HG03378 (cell line): ENCODE results near the gene ISLR.

ENCODE experiments used
- ATAC-seq: cut with Tn5 transposase; IDR thresholded peaks from one replicate; pipeline ENCODE4 v1.9.1; 2021; ENCODE audit warnings: mild to moderate bottlenecking, moderate library complexity; ENCODE audit not compliant: unreplicated experiment

ISLR gene

DNA sequence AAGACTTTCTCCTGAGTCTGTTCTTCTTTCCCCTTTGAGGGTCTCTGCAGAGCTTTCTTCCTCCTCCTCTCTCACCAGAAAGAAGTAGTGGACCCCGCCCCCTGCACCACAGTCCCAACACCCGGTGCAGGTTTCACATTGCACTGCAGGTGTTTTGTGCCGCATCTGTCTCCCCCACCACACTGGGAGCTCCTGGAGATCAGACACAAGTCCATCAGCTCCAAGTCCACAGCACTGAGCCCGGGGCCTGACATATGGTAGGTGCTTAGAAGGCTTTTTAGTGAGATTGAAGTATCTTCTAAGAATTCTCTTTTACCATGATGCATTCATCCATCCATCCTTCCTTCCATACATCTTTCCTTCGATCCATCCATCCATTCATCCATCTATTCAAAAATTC, 19.2 kb downstream of the ISLR start:
- no peak for ATAC-seq

DNA sequence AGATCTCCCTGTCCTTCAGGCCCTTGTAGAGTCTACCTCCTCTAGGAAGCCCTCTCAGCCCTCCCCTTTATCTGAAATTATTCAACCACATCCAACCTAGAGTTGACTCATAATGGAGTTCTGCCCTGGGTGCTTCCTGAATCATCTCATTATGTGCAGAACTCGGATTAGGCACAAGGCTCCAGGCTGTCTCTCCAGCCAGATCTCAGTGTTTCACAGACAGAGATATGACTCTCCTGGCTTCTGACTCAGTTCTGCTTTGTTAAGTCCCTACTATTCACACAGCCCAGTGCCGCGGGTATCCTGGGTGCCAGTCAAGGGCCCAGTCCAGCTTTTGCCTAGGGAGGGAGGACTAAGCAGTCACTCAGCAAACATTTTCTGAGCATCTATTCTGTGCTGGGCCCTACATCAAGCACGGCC, 19.8 kb downstream of the ISLR start:
- ATAC-seq: no peak

DNA sequence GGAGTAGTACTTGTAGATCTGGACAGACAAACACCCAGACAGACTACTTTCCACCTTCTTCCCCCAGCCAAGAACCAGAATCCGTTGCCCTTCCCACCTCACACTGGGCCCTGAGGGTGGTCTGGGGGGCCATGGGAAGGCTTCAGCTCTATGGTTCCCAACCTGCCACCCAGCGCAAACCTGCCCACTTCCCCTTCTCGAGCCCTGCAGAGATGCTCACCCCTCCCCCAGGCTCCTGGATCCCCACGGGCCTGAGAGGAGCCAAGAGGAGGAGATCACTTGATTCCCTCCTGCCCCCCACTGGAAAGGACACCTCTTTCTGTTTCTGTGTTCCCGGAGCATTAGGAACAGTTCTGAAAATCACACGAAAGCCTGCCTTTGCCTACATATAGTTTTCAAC, 20.4 kb downstream of the ISLR start:
- ATAC-seq: no peak

DNA sequence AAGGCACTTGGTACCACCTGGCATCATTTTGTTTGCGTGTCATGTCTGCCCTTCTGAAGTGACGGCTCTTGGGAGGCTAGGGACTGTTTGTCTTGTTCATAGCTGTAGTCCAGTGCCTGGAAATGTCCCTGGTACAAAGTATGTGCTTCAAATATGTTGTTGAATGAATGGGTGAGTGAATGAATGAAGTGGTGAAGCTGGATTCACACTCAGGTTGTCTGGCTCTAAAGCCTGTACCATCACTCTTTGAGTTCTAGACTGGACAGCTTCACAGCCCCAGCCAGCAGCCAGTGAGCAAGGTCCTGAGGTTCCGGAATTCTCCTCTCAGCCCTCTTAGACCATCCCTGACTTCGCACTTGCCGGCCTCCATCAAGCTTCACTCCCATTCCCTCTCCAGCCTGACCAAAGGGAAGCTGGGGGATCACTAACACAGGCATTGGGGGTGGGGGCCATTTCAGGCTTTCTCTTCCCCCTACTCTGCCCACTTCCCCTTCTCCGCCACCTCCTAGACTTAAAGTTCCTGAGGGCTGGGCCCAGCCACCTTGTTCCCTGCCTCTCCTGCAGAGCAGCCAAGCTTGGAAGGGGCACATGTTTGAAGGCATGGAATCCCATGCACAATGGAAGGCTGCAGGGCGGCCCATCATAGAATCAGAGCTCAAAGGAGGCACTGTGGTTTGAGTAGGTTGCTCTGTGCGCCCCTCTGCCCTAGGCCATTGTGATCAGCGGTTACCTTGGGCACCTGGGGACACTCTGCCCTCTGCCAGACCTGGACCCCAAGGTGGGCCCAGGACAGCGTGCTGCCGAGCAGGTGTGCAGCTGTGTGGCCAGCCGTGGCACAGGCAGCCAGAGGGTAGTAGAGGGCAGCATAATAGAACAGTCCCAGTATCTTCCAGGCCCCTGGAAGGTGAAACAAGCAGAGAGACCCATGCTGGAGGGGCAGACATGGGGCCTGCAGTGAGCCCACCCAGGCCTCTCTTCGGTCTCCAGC, 21.4 kb downstream of the ISLR start:
- no peak for ATAC-seq

DNA sequence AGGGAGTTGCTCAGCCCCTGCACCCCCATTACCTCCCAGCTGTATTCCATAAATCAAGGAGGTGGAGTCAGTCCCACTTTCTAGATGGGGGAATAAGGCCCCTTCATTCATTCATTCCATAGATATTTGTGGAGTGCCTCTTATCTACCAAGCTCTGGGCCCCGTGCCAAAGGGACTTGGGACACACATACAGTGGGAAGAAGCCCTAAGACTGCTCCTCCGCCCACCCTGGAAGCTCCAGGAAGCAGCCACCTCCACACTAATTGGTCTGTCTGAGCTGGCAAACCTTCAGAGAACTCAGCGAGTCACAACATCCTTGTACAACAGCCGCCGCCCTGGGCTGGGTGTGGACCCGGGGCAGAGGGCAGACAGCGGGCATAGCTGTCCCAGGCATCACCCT, 22.7 kb downstream of the ISLR start:
- no peak for ATAC-seq

DNA sequence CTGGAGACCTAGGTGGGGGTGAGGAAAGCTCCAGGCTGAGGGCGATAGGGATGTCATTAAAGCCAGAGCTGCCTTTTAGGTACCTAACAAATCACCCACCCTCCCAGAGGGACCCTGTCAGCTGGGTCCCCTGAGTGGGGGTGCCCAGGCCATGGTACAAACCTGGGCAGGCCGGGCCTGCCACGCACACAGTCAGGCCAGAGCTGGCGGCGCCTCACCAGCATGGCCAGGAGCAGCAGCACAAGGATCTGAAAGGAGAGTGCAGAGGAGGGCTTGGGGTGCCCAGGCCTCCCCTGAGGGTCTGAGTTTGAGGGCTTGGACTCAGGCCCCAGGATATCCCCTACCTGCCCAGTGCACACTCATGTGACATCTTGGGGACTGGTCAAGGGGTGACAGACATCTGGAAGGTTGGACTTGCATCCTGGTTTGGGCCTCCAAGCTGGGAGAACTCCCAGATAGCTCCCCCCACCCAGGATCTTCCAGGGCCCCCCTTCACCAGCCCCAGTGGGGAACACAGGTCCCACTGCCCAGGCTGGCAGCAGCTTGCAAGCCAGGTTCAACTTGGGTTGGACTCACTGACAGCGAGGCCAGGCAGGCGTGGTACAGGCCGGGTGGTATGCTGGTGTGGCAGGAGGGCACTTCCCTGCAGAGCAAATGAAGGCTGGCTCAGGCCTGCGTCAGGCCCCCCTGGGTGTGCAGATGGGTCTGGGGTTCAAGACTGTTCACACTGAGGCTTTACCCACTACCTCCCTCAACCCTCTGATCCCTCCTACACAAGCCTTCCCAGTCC, 23.9 kb downstream of the ISLR start:
- no peak for ATAC-seq

DNA sequence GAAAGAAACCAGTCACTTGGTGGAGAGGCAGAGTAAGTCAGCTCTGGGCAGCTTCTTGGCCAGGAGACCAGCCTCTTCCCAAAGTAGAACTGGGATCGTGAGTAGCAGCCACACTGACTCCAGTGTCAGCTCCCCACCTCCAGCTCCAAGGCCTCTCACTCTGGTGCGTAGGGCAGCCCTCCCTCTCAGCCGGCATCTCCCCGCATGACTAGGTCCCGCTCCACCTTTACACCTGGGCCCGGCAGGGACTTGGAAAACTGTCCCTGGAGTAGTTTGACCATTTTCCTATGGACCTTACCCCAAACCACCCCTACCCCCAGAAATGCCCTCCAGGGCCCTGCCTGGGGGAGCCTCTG, 25.8 kb downstream of the ISLR start:
- no peak for ATAC-seq

DNA sequence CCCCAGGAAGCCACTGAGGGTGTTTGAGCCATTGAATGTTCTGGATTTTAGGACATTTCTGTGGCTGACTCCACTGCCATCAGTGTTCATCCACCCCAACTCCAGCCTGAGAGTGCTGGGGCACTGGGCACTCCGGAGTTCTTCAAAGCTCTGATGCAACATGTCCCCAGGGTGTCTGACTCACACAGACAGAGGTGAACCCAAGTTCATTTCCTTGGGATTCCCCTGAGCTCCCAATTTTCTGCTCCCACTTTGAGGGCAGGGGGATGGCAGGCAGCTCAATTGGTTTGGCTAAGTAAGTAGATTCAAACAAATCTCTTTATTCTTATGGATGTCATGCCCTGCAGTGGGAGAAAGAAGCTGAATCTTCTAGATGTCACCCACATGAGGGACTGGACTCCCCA, 26.9 kb downstream of the ISLR start:
- no peak for ATAC-seq

DNA sequence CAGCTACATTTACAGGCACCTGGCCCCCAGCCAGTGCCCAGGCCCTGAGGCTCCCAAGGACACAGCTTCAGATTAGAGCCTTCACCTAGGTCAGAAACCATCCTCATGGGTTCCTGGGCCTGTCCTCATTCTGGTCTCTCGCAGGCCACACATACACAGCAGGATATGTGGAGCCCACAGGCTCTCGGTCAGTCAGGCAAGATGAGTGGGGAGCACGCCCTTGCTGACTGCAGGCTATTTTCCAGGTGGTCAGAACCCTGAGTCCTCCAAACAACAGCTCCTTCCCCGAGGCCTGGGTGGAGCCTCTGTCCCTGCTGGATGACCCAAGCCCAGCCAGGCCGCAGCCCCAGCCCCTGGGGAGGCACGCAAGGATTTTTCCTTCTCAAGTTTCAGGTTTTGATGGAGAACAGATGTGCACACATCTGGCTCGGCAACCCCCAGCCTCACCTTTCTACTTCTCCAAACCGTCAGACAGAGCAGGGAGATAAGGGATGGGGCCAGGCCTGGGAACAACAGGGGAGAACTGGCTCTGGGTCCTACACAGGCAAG, 27.4 kb downstream of the ISLR start:
- ATAC-seq: no peak

DNA sequence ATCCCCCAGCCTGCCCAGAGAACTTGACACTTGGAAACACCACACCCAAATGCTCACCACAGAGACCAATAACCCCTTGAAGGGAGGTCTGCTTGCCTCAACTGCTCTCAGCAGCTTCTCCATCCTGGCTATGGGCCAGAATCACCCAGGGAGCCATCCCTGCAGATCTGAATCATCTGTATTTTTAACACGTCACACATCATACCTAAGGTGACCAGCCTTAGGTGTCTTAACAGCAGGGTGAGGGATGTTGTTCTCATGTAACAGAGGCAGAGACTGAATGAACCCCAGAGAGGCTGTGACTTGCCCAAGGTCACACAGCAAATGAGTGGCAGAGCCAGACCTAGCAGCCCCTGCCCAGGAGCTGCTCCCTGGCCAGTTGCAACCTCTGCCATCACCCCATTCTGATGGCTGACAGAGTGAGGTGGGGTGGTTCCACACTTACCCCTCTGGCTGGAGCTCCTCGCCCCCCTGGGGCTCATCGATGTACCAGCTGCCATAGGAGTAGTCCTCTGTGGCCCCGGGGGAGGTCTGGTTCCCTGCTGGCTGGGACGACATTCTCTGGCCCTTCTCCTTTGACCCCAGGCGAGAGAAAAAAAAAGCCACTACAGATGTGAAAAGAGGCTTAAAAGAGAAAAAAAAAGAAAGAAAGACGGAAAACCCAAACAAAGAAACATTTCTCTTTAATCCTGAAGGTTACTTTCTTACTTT, 28.4 kb downstream of the ISLR start:
- ATAC-seq: no peak

DNA sequence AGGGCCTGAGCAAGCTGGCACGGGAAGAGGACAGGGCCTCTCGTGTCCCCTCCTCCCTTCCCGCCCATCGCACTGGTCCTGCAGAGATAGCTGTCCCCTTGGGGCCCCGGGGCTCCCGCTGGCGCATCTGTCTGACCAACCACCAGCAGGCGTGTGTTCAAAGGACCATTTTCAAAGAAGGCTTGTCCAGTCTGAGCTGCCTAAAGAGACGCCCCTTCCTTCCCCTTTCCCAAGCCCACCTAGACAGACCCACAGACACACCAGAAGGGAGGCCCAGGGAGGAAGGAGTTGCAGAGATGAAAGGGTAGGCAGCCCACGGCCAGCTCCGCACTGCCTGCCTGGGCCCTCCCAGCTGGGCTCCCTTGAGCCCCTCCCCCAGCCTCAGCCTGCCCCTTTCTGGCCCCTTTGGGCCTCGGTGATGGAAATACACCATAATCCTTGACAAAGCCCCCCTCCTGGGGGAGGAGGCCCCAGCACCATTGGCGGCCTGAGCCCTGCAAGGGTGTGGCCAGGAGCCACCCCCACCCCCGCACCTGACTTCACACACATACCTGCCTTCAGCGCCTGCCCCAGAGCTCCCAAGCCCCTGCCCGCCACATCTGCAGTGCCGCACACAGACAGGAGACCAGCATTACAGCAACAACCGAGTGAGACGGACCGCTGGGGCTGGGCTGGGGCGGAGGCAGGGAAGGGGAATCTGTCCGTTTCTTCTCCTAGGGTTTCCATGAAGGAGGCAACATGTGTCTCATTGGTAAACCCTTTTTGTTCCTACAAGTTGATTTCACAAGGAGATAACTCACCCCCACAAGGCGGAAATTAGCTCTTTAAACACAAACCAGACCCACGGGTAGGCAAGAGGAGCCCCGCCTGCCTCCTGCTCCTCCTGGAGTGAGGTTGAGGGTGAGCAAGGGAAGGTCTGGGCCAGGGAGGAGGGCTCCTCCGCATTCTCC, 29.2 kb downstream of the ISLR start, which contains the start of gene STRA6:
Gene STRA6 (minus strand): TSS at position 336 of the 950 bp plus-strand sequence. CDS start 520 bp downstream, outside the sequence.
- ATAC-seq: no peak

DNA sequence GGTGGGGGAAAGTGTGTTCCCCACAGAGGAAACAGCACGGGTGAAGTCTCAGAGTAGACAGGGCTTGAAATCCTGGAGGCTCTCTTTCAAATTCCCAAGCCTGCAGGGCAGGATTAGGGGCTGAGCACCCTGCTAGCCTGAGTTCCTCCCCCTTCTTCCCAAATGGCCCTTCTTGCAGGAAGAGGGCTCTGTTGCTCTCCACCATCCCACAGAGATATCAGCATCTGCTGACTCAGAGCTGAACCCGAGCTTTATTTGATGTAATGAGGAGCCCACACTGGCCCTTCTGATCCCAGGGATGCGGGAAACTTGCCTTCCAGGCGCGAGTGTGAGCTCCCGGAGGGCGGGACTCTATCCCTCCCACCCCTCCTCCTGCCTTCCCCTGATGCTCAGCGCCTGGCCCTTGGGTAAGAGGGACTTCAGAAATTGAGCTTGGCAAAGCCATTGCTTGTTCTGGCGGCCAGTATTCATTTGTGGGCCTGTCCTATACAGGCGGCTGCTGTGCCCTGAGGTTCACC, 30.5 kb downstream of the ISLR start:
- no peak for ATAC-seq

DNA sequence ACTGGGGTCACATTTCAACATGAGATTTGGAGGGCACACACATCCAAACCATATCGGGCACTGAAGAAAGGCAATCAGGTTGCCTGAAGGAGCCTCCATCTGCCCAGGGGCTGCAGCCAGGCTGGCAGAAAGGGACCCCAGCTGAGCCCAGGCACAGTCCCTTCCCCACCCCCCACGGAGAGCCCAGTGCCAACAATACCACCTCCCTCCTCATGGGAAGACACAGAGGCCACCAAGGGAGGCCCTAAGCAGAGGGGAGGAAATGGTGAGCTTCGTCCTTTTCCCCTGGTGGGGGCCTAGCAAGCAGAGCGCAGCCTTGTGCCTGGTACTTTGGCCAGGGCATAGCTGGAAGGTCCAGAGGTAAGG, 32.1 kb downstream of the ISLR start:
- ATAC-seq: no peak

DNA sequence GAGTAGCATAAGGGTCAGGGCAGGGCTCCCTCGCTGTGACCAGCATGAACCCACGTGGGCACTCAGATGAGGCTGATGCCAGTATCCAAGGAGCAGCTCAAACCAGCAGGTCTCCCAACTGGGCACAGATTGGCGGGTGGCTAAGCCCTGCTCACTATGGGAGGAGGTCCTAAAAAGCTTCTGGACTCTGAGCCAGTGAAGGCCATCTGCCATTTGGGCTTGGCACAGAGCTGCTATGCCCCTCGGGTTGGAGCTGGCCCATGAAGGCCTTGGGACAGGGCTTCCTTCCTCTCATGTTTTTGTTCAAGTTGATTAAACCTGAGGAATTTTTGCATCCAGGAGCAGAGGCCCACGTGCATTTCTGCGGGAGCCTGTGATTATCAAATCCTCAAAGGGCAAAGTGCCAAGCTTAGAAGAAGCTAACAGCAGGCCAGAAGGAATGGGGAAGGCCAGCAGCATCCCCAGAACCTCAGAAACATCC, 33.3 kb downstream of the ISLR start:
- ATAC-seq: no peak

DNA sequence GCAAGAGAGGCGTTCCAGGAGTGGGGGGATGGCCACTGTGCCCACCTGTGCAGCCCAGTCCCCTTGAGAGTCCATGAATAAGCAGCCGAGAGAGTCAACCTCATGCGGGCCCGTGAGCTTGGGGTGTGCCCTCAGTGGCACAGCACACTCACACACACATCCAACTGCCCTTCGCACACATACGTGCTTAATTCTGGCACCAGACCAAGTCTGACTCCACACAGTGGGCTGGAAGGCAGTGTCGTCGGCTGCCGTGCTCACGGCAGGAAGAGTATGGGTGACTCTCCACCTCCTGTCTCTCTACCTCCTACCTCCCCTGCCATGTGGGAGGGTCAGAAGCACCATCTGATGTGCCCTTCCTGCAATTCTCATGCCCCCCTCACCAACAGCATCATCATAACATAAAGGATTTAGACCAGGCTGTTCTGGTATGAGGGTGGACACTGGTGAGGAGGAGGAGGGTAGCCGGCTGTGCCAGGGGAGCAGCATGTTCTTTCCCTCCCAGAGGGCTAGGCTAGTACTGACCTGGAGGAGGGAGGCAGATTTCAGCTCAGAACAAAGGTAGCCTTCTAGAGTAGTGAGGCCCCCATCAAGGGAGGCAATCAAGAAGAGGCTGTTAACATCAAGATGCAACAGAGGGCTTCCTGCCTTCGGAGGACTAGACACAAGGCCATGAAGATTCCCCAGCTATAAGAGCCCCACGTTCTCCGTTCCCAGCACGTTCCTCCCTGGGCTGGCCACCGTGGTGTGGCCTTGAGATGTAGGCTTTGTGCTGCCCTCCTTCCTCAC, 34.3 kb downstream of the ISLR start:
- no peak for ATAC-seq

DNA sequence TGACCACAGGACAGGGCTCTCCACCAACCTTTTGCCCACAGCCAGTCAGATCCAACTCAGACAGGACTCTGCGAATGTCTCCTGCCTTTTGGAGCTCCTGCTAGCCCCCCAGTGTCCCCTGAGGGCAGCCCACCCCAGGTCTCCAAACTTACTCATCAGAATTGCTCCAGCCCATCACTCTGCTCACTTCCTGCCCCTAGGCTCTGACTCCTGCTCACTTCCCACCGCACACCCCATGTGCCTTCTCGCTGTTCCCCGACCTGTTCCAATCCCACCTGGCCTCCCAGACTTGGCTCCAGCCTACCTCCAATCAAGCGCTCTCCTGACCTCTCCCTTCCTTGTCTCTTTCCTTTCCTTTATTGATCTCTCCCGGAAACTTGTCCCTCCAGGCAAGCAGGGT, 35.0 kb downstream of the ISLR start:
- no peak for ATAC-seq

DNA sequence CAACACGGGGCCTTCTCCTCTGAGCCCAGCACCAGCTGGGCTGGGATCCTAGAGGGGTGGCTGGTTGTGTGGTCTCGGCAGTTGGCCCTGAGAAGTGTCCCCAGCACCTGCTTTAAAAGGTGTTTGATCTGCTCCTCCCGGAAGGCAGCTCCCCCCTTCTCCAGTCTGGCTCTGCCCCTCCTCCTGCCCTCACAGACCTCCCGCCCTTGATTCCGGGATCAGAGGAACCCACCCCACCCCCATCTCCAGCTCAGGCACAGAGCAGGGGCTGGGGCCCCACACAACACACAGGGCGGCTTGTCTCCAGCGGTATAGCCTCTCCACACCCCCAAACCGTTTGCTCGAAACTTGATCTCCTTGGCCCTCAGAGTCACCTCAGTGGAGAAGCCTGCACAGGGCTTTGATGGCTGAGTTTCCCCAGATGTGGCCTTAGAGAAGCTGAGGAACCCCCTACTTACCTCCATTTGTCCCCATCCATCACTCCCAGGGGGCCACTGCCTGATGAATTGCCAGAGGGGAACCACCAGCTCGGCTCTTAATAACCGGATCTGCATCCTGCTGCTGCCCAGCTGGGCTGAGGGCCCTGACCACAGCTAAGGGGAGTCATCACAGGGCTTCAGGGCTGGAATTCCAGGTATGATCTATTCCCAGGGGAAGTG, 35.5 kb downstream of the ISLR start:
- no peak for ATAC-seq

DNA sequence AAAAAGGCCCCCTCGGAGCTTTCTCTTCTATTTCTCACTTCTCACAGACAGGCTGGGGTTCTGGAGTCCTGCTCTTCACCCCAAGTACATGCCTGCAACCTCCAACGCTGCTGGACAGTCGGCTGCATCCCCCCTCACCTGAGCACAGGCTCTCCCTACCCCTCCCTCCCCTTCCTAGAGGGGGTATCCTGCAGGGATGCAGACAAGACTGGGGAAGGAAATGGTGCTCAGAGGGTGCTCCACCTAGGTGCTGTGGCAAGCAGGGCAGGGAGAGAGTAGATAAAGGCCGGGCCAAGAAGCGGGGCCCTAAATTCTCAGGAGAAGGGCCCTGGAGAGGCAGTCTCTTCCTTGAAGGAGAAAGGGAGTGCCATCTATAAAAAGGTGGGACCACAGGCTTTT, 36.0 kb downstream of the ISLR start:
- no peak for ATAC-seq
